IPS-NIHi11 (cell line): ENCODE data around the gene PALLD.

Experiments used
- DNase-seq: peaks from one replicate; pipeline ENCODE4 v3.0.0; 2012; ENCODE audit warnings: mixed read lengths, low spot score

Gene PALLD

DNA sequence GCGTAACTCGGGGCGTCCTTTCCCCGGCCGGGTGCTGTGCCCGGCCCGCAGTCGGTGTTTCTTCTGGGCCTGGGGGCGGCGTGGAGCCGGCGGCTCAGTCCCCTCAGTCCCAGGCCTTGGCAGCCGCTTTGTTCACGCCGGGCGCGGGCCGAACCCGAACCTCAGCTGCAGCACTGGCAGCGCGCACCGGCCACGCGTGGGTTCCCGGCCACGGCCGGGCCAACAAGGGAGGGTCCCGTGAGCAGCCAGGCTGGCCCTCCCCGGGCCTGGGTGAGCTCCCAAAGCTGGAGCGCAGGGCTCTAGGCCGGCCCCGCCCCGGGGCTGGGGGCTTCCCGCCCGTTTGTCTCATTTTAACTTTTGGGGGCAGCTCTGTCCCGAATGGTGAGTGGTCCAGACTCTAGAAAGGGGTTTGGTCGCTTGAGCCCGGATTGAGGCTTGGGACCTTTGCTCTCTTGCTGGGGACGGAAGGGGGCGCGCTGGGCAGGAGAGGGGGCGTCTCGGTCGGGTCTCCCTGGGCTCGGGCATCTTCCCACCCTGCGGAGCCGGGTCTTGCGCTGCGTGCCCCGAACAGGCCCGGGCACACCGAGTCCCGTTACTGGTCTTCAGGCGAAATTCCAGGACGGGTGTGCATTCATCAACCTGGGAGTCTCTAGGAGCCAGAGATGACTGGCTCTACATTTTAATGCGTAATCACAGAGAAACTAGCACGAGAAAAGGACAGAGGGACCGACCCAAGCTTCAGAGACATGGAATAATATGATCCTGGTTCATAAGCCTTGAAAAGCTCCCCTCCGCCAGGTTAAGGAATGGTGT lies 336.1 kb downstream of the PALLD start:
- peak; percentile 67 for DNase-seq

DNA sequence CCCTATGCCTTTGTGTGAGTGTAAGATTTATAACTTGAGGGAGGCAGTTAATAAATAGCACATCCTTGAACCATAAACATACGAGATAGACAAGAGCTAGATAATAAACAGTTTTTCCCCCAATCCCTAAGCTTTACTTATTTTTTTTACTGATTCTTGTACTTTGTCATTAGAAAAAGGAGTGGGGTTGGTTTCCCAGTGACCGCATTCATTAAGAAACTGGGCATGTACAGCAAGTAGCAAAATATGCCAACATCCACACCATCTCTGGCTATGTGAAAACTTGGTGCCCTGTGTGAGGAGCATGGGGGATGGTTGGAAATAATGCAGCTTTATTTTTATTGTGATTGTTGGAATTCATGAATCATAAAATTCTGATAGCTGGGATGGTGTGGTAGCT lies 337.0 kb downstream of the PALLD start:
- DNase-seq: no peak

GRCh38 chr4:168835880-168836454 lies 339.1 kb downstream of the PALLD start:
- no peak for DNase-seq

DNA sequence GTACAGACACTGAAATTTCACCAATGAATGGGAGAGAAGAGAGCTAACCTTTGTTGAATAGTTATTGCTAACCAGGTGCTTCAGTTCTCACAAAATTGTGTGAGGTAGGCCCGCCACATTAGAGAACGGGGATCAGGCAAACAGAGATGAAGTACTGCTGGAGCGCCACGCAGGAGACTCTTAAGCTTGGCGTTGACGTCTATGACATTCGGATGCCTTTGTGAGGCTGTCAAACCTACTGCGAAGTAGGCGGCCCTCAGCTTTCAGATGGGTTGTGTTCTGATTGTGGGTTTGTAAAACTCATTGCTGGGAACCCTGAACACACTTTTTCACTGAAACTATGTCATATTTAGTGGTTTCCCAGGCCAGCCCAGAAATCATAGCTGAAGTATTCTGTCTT lies 339.6 kb downstream of the PALLD start:
- DNase-seq: no peak

- DNase-seq: no peak
These were observed 341.1 kb downstream of the PALLD start for GRCh38 chr4:168837922-168838321.

- no peak for DNase-seq
These were observed 343.0 kb downstream of the PALLD start for GRCh38 chr4:168839758-168840391.

DNA sequence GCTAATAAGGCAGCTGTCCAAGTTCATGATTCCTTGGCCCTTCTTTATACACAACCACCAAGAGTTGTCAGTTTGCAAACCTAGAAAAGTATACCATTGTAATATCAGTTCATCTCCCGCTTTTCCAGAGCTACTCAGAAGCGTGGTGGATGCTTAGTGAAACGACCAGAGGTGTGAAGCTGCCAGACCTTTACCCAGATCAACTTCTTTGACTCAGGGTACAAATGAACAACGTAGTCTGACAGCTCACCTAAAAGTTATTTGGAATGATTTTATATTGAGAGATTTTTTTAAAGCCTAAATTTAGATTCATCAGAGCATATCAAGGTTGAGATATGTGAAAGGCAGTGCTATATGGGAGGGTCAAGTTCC lies 343.5 kb downstream of the PALLD start:
- DNase-seq: no peak

DNA sequence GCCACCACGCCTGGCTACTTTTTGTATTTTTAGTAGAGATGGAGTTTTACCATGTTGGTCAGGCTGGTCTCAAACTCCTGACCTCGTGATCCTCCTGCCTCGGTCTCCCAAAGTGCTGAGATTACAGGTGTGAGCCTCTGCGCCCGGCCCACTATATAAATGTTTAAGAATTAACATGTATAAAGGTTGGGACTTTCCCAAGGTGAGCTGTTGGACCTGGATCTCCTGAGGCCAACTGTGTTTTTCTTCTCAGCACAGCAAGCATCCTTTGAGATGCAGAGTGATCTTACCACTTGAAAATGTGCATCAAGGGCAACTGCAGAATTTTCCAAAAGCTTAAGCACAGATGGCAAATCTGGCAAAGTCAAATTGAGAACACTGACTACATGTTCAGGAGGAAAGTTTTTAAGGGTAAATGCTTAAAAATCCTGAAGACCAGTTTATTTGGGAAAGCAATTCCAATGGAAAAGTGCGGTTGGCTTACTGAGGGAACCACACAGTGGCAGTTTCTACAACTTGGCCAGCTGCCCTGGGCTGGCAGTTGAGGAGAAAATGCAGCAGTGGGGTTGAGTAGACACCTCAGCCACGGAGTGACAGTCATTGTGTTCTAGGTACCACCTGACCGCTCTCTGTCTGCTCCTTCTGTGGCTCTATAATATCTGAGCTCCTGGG lies 344.3 kb downstream of the PALLD start:
- no peak for DNase-seq

DNA sequence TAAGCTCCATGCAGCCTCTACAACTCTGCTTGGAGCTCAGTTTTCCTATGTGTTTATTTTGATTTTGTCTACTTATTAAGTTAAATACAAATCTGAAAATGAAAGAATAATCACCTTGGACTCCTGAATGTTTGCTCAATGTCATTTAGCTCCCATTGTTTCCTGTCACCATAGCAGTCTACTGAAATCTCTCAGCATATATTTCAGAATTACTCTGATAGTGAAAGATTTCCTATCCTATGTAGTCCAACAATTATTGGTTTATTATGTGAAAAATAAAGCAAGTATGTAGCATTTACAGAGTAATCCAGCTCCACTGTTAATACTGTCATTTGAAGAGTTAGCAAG lies 344.8 kb downstream of the PALLD start:
- DNase-seq: no peak

DNA sequence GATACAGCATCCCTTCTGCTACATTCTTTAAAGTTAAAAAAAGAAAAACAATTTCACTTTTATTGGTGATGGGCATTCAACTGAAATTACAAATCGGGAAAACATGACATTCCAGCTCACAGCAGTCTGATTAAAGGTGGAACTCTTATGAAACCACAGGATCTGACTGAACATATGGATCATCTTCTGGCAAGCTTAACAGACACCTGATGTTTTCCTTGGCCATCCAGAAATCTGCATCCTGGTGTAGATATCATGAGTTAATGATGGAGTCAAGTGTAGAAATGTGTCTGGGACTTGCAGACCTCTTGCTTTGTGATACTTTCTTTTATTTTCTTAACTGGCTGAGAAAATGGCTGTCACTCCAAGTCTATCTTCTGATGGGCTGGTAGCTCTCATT lies 345.3 kb downstream of the PALLD start:
- no peak for DNase-seq

DNA sequence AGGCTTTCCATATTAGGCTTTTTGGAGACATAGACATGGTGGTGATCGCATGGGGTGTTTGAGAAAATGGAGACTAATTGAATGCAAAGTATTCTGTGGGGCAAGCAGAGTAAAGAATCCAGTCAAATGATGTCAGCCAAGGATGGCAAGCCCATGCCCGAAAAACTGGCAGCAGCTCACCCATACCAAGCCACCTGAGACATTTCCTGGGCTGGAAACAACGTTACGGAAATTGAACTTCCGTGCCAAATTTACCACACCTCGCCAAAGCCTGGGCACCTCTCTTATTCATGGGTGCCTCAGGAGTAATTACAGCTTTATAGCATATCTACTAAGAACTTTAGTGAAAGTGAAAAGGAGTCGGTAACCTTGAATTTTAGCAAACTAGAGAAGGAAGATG lies 346.8 kb downstream of the PALLD start:
- no peak for DNase-seq

- DNase-seq: no peak
These were observed 347.6 kb downstream of the PALLD start for GRCh38 chr4:168844353-168845049.

- DNase-seq: no peak
These were observed 349.0 kb downstream of the PALLD start for GRCh38 chr4:168845897-168846296.

DNA sequence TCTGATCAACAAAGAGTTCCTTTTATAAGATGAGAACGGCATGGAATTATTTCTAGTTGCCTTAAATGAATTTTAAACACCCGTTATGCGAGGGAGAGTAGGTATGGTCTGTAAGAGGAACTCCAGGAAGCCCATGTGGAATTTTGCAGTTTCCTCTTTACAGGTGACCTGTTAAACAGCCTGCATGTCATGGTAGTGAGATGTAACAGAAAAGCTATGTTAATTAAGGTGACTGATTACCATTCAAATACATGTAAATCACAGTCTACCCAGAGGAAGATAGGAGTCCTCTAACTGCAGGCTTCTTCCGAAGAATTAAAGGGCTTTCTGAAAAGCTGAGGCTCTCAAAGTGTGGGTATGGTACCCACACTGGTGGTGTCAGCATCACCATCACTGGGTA lies 349.6 kb downstream of the PALLD start:
- no peak for DNase-seq

- no peak for DNase-seq
These were observed 351.1 kb downstream of the PALLD start for GRCh38 chr4:168847771-168848502.

DNA sequence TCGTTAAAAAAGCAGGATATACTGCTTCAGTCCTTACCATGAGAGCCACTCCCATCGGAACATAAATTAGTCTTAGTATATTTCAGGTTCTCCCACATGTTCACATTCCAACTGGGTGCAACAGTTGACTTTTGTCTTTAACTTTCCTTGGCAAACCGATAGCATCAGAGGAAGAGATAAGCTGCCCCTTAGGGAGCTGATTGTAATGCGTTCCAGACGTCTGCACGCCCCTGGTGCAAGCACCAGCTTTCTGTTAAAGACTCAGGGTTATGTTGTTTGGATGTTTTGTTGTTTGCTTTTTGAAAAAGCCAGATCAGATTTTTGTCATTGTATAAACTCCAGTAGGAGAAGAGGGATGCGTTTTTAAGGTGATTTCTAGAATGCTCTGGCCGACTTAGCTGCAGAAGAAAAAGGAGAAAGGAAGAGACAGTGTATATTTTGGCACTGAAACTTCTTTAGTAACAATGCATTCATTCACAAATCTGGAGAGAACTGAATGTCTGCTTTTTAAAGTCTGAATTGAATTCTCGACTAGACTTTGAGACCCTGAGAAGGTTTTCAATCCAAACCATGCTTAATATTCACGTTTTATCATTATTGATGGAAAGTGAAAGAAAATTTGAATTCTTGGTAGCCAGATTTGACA lies 352.3 kb downstream of the PALLD start:
- no peak for DNase-seq

GRCh38 chr4:168849997-168850396 lies 353.1 kb downstream of the PALLD start:
- DNase-seq: no peak

DNA sequence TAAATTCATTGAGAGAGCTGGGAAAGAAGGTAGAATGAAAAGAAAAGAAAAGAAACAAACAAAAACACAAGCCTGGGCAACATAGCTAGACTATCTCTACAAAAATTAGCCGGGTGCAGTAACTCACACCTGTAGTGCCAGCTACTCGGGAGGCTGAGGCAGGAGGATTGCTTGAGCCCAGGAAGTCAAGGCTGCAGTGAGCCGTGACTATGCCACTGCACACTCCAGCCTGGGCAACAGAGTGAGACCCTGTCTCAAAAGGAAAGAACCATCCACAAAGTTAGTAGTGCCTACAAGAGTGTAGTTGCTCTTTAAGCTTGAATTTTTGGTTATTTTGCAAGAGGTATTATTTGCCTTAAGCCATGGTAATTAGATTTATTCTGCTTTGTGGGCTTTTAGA lies 355.5 kb downstream of the PALLD start:
- no peak for DNase-seq

DNA sequence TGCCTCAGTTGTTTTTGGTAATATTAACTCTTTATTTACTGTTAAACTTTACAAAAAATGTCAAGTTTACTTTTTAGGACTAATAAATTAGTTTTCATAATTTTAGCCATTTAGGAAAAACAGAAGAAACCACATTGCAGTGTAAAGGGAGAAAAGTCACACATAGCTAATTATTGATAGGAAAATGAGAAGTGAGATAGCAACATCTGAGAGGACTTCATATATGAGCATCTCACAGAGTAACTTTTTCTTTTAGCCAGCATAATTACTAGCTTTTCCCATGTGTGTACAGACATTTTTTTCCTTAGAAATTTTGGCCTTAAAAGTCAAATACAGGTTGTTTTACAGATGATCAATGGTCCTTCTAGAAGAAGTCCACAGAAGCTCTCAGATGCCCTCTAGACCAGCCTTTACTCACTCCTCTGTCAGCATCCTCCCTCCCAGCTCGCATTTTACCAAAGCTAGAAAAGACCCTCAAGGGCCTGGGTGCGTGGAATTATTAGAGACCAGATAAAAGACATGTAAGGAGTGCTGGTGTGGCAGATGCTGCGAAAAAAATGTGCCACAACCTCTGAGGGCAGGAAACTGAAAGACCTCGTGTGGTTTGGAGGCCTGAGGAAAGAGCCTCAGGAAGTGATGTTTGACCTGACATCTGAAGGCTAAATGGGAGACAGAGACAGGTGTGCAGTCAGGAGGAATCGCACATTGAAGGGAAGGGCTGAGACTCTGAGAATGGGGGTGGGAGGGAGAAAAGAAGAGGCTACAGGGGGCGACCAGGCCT lies 356.3 kb downstream of the PALLD start:
- no peak for DNase-seq

GRCh38 chr4:168853770-168854169 lies 356.9 kb downstream of the PALLD start:
- no peak for DNase-seq
